Panc1 (cell line): ENCODE measurements around the gene RNF11. TPM values are rescaled to one million over a fixed set of nuclear protein-coding genes. Genes with fewer than 3 reads are reported as not detected.

Source experiments
- ATAC-seq: fragments of 200-7000 bp; cut with Tn5 transposase; 2 replicates; pipeline ENCODE4 v1.9.1; 2020; ENCODE audit warnings: mild to moderate bottlenecking, moderate library complexity
- BruUV-seq: library from RNA; stranded (reverse); fragments of 400-500 nt; replicated peaks from 2 replicates; lab custom pipeline; 2021; lab: Mats Ljungman, UMichigan
- CTCF ChIA-PET: fragments of 300-600 bp; sonication (Branson Sonifier 250); formaldehyde crosslinking; loops from one replicate; lab custom pipeline; 2022; ENCODE audit warnings: antibody characterized with exemption; lab: Charles Lee
- POLR2A ChIA-PET: fragments of 300-600 bp; sonication (Branson Sonifier 250); formaldehyde crosslinking; loops from one replicate; lab custom pipeline; 2022; ENCODE audit warnings: antibody characterized with exemption; lab: Charles Lee
- DNase-seq: peaks from one replicate; pipeline ENCODE4 v3.0.0-alpha.2; 2010; ENCODE audit warnings: low read depth, low spot score
- H3K27ac ChIP-seq: 2 replicates; pipeline ENCODE4 v1.5.1; 2011; ENCODE audit warnings: mild to moderate bottlenecking, low read length, inconsistent platforms
- H3K27me3 ChIP-seq: fragments of 200-500 bp; sonication (Bioruptor generic); 2 replicates; pipeline ENCODE4 v1.6.0; 2014; ENCODE audit warnings: low read length, inconsistent platforms; ENCODE audit not compliant: control insufficient read depth, insufficient read depth
- H3K36me3 ChIP-seq: fragments of 200-500 bp; sonication (Bioruptor generic); 2 replicates; pipeline ENCODE4 v1.5.1; 2014; ENCODE audit warnings: inconsistent platforms, mild to moderate bottlenecking, low read length, moderate library complexity; ENCODE audit not compliant: control insufficient read depth, insufficient read depth
- H3K4me1 ChIP-seq: 2 replicates; pipeline ENCODE4 v1.5.1; 2011; ENCODE audit warnings: inconsistent platforms, mild to moderate bottlenecking, low read length, moderate library complexity; ENCODE audit not compliant: control insufficient read depth, insufficient read depth
- H3K4me3 ChIP-seq, 2 experiments: 2 replicates each; pipeline ENCODE4 v1.5.1; 2011 to 2012; ENCODE audit warnings: low read depth in 2 of 2, low read length in 2 of 2, mild to moderate bottlenecking in 2 of 2, inconsistent platforms in 1 of 2, moderate library complexity in 1 of 2
- H3K9me3 ChIP-seq: fragments of 200-500 bp; sonication (Bioruptor generic); 2 replicates; pipeline ENCODE4 v1.5.1; 2014; ENCODE audit warnings: low read depth, mild to moderate bottlenecking, inconsistent platforms, low read length, moderate library complexity; ENCODE audit not compliant: control insufficient read depth, insufficient read depth
- POLR2AphosphoS5 ChIP-seq: IDR thresholded peaks from 2 replicates; pipeline ENCODE4 v1.6.1; 2012; ENCODE audit warnings: mild to moderate bottlenecking, low read depth, low read length, moderate library complexity
- REST ChIP-seq, 2 experiments: IDR thresholded peaks; 2 replicates each; pipeline ENCODE4 v1.6.1; 2011 to 2012; ENCODE audit warnings: low read depth in 2 of 2, control low read depth in 1 of 2, low read length in 1 of 2, mild to moderate bottlenecking in 1 of 2, moderate library complexity in 1 of 2; ENCODE audit not compliant: insufficient read depth in 1 of 2
- SIN3A ChIP-seq: IDR thresholded peaks from 2 replicates; pipeline ENCODE4 v1.6.1; 2012; ENCODE audit warnings: low read depth, mild to moderate bottlenecking, low read length, moderate library complexity, borderline replicate concordance; ENCODE audit not compliant: insufficient read depth
- TCF7L2 ChIP-seq: IDR thresholded peaks from 2 replicates; pipeline ENCODE4 v1.6.1; 2011; ENCODE audit warnings: mild to moderate bottlenecking, low read depth, low read length, inconsistent platforms
- in situ Hi-C: cut with HindIII; loops from 2 replicates; pipeline ENCODE4 v1.10.0; 2016; ENCODE audit warnings: low sequenced_read_pairs, low pct_unique_long_range_greater_than_20kb
- intact Hi-C: fragments of 100-400 bp; cut with micrococcal nuclease; formaldehyde crosslinking; loops from one replicate; pipeline ENCODE4 v1.10.0; 2022; ENCODE audit not compliant: unreplicated experiment
- total RNA-seq: library from RNA; stranded (reverse); gene quantifications from one replicate; pipeline ENCODE4 v1.2.1, GENCODE V29; 2021; ENCODE audit not compliant: unreplicated experiment
- TF ChIP-seq, protein P1 (sequence below): fragments of 450-650 bp; IDR thresholded peaks from 2 replicates; pipeline ENCODE4 v1.5.1; 2017; ENCODE audit warnings: mild to moderate bottlenecking

Gene RNF11
- total RNA-seq, 1 experiment from 2014 or later, result 86.0 TPM

DNA sequence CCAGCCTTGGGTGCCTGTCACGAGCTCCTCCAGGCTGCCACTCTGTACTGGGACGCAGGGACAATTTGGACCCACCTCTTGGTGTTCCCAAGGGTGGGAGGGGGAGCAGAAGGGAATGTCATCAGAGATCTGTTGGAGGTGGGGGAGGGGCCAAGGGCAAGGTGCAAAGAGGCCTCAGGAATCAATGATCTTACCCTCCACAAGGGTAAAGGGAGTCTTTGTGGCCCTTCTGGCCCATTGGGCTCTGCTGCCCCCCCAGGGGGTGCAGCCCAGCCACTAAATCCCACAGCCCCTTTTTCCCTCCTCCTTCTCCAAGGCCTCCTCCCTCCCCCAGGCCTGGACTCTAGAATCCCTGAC is 85.8 kb downstream of the RNF11 start:
- no peak overlapping the region for H3K4me3 ChIP-seq
- no peaks in the 10 kb centered on the region for H3K9me3 ChIP-seq
- no peaks in the 10 kb centered on the region for H3K4me1 ChIP-seq
- no peak for DNase-seq
- TF ChIP-seq SIN3A (no peak), TCF7L2 (no peak)
- TF ChIP-seq, protein P1, sequence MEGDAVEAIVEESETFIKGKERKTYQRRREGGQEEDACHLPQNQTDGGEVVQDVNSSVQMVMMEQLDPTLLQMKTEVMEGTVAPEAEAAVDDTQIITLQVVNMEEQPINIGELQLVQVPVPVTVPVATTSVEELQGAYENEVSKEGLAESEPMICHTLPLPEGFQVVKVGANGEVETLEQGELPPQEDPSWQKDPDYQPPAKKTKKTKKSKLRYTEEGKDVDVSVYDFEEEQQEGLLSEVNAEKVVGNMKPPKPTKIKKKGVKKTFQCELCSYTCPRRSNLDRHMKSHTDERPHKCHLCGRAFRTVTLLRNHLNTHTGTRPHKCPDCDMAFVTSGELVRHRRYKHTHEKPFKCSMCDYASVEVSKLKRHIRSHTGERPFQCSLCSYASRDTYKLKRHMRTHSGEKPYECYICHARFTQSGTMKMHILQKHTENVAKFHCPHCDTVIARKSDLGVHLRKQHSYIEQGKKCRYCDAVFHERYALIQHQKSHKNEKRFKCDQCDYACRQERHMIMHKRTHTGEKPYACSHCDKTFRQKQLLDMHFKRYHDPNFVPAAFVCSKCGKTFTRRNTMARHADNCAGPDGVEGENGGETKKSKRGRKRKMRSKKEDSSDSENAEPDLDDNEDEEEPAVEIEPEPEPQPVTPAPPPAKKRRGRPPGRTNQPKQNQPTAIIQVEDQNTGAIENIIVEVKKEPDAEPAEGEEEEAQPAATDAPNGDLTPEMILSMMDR, result no peak
- no peaks in the 10 kb centered on the region for H3K36me3 ChIP-seq
- ChIA-PET CTCF (no interaction called here), POLR2A (no interaction called here)
- no TSS peak for BruUV-seq
- no peak for ATAC-seq
- H3K27me3 ChIP-seq, result no peaks in the 10 kb centered on the region
- H3K27ac ChIP-seq, result no peak overlapping the region
- in situ Hi-C loops (no loop called here), intact Hi-C loops (no loop called here)

GRCh38 chr1:51322417-51323101 is 86.5 kb downstream of the RNF11 start:
- Histone ChIP-seq H3K27me3 (no peaks in the 10 kb centered on the region), H3K4me1 (no peaks in the 10 kb centered on the region), H3K9me3 (no peaks in the 10 kb centered on the region), H3K36me3 (no peaks in the 10 kb centered on the region), H3K27ac (no peak overlapping the region), H3K4me3 (no peak overlapping the region)
- POLR2A ChIA-PET, result no interaction called here
- CTCF ChIA-PET, result no interaction called here
- BruUV-seq, result no TSS peak
- in situ Hi-C loops (no loop called here), intact Hi-C loops (no loop called here)
- ATAC-seq (no peak), DNase-seq (no peak)
- TF ChIP-seq POLR2AphosphoS5, result no peak
- TF ChIP-seq, protein P1, result no peak
- no peak for TF ChIP-seq REST (IDR thresholded peaks at IDR 0.05; ENCODE audit: insufficient read depth in 1 of 2, low read depth in 2 of 2, low read length in 1 of 2)
- TF ChIP-seq TCF7L2, result no peak
- no peak for TF ChIP-seq SIN3A

Other genes starting within 250 kb of the RNF11 start
- gene C1orf185, start 134.0 kb upstream of the RNF11 start, total RNA-seq, result not detected
- 8.3 TPM for gene TTC39A, start 94.3 kb downstream of the RNF11 start, total RNA-seq